ENCODE results near the gene SAMD4A. TPM values are rescaled to one million over a fixed set of nuclear protein-coding genes. Genes with fewer than 3 reads are reported as not detected.

SAMD4A gene
- total RNA-seq, 1 experiment from 2014 or later = 9.2 TPM

GRCh38 chr14:54629635-54630360, 62.9 kb downstream of the SAMD4A start:
- DNase-seq (ENCODE audit: low read depth) = no peak

- DNase-seq (ENCODE audit: low read depth) = no peak
Observed at GRCh38 chr14:54631016-54631415, 64.1 kb downstream of the SAMD4A start.

- no peak for DNase-seq (ENCODE audit: low read depth)
Observed at GRCh38 chr14:54632452-54632851, 65.5 kb downstream of the SAMD4A start.

- DNase-seq (ENCODE audit: low read depth) = no peak
Observed at GRCh38 chr14:54633076-54633475, 66.1 kb downstream of the SAMD4A start.

- DNase-seq (ENCODE audit: low read depth) = no peak
Observed at GRCh38 chr14:54637270-54638134, 70.6 kb downstream of the SAMD4A start.

DNA sequence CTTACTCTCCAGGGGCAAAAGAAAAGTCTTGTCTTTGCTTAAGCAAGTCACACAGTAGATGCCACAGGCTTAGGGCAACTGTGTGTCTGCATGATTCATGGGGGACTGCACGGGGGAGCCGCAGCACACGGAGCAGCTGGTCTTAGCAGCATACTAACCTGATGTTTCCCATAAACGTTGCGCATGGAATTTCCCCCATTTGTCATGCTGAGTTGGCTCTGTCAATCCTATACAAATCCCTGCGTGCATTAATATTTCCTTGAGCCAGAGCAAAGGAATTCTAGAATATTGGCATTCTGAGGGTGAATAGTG, 71.2 kb downstream of the SAMD4A start:
- peak; percentile 90 for DNase-seq (ENCODE audit: low read depth)

- DNase-seq (ENCODE audit: low read depth) = no peak
Observed at GRCh38 chr14:54639611-54640010, 72.7 kb downstream of the SAMD4A start.

DNA sequence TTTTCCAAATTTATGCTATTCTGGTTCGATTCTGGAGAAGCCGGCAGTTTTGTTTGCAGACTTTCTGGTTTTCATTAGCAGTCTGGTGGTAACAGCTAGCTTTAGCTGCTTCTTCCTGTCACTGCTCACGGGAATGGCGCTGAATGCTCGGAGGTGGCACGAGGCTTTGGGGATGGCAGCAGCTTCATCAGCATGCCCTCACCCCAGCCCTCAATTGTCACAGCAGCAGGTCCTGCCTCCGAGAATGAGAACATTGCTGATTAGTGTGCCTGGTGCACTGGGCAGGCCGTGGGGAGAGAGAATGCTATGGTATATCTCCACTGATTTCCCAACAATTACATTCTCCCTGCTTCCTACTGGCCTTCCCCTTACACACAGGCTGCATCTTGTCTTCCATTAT, 73.6 kb downstream of the SAMD4A start:
- DNase-seq (ENCODE audit: low read depth) = no peak

DNA sequence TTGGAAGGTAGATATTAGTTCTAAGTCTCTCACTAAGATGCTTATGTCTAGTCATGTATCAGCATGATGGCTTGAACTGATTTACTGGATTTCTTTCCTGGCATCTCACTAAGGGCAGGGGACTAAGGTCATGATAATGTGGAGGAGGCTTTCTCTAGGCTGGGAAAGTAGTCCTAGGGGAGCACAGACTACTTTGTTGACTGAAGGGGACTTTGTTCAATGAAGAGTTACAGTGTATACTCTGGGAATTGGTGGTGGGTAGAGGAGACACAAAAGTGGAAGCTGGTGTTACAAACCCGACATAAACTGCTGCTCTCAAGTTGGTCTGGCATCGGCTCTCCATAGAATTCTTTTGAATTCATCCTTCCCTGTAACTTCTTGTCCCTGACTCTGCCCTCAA, 75.2 kb downstream of the SAMD4A start:
- DNase-seq (ENCODE audit: low read depth) = no peak

DNA sequence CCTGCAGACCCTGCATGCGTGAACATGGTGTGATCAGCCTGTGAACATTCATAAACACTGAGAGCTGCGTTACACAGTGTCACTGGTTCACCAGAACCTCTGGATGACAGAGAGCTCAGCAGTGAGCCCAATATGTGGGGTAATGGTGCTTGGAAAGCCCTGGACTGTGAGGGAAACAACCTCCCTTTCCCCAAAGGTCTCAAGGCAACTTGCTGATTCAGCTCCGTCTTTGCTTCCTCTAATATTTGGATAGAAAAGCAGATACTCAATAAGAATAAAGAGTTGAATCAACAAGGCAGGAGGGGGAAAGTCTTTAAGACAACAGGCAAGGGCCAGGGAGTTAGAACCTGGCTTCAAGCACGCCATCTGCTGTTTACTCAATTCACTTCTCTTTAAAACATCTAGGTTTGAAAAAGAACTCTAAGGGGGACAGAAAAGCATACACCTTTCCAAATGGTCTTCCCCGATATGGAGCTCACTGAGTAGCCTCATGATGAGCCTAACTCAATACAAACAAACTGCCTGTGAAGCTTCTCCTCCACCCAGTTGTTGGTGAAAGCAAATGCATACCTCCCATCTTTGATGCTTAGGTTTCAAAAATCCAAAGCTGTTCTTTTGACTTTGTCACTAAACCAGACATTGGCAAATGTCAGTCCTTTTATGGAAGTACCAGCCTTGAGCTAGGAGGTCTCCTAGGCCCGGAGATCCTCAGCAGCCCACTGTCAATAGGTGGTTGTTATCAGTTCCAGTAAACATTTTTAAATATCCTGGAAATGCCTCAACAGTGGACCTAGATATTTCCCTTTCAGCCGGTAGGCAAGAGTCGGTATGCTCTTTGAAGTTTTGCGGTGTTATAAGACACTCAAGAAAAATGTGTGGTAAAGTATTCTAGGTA, 76.1 kb downstream of the SAMD4A start:
- no peak for DNase-seq (ENCODE audit: low read depth)

GRCh38 chr14:54643696-54644176, 76.8 kb downstream of the SAMD4A start:
- DNase-seq (ENCODE audit: low read depth) = no peak

DNA sequence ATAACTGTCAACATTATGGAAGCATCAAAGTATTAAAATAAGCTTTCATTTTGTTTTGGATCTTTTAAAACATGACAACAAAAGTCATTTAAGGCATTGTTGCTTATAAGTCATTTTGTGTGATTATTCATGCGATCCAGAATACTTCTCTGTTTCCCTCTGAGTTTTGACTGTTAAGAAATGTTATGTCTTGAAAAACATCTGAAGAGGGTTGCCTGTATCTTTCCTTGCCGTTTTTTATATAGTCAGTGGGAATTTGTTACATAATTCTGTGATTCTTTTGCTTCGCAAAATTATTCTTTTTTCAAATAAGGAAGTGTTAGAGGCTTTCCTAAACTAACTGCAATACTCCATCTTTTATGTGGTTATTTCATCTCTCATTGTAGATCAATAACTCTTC, 78.7 kb downstream of the SAMD4A start:
- no peak for DNase-seq (ENCODE audit: low read depth)

- no peak for DNase-seq (ENCODE audit: low read depth)
Observed at GRCh38 chr14:54646626-54647025, 79.7 kb downstream of the SAMD4A start.

DNA sequence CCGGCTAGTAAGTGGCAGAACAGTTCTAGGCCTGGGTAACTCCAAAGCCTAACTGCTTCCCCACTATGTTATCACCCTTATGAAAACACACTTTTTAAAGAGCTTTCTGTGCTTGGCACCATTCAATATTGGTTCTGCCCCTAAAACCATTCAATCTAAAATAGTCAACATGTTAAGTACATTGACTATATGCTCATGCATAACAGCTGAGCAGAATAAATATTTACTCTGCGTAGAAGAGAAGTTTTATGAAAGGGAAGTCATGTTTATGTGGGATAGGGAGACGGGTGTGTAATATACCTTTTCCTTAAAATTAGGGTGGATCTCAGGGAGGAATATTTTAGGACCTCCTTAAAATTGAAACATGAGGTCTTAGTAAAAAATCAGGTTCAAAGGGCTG, 80.5 kb downstream of the SAMD4A start:
- no peak for DNase-seq (ENCODE audit: low read depth)

DNA sequence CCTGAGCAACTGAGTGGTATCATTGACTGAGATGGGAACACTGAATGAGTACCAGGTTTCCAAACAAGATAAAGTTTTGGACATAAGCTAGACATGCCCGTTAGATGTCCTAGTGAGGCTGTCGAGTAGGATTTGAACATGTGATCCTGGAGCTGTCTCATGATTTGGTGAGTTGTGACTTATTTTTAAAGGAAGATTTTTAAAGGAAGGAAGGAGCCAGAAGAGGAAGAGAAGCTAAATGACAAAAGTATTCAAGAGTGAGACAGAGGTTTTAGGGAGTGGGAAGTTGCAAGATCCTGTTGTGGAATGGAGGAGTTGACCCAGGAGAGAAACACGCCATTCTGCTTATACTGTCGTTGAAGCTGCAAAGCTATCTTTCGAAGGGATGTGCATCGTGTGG, 82.1 kb downstream of the SAMD4A start:
- DNase-seq (ENCODE audit: low read depth) = no peak

DNA sequence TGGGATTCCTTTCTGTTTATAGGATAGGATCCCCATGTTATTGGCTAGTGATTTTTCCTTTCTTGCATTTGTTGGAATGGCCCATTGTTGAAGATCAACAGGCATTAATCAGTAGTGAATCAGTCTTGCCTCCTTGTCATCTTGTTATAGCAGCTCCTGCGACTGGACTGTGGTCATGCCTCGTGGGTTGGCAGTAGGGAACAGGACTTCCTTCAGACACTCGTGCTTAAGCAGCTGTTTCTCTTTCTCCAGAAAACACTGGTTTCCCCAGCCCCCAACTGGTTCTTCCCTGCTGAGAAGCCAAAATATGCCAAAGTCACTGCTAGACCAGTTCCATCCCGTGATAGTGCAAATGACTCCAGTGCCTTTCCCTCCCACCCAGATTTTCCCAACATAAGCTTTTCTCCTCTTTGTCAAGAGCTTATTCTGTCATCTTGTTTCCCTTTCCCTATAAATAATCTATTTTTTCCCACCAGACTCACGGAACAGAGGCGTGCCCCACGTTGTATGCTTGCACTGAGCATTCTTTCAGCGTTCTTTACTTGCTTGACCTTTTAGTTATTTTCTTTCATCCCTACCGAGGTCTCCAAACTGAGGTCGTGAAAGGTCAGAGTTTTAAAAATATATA, 83.5 kb downstream of the SAMD4A start:
- DNase-seq (ENCODE audit: low read depth) = peak; percentile 96

GRCh38 chr14:54650959-54651351, 84.0 kb downstream of the SAMD4A start:
- DNase-seq (ENCODE audit: low read depth) = no peak

- no peak for DNase-seq (ENCODE audit: low read depth)
Observed at GRCh38 chr14:54651649-54652048, 84.7 kb downstream of the SAMD4A start.

DNA sequence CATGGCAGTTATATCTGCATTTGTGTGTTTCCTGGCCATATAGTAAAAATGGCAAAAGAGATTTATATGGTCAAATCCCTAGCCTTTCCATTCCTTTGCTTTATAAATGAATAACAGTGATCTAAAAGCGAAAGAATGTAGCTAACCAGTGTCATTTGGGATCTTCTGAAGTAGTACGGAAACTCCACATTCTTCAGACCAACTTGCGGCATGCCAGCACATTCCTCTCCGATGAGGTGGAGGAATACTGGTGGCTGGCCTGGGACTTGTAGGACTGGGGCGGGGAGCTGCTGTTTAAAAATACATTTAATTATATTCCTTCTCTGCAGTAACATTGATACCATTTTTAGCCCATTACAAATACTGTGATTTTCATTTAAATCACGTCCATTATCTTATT, 85.3 kb downstream of the SAMD4A start:
- DNase-seq (ENCODE audit: low read depth) = peak; percentile 99

GRCh38 chr14:54652605-54653052, 85.7 kb downstream of the SAMD4A start:
- DNase-seq (ENCODE audit: low read depth) = peak; percentile 67

DNA sequence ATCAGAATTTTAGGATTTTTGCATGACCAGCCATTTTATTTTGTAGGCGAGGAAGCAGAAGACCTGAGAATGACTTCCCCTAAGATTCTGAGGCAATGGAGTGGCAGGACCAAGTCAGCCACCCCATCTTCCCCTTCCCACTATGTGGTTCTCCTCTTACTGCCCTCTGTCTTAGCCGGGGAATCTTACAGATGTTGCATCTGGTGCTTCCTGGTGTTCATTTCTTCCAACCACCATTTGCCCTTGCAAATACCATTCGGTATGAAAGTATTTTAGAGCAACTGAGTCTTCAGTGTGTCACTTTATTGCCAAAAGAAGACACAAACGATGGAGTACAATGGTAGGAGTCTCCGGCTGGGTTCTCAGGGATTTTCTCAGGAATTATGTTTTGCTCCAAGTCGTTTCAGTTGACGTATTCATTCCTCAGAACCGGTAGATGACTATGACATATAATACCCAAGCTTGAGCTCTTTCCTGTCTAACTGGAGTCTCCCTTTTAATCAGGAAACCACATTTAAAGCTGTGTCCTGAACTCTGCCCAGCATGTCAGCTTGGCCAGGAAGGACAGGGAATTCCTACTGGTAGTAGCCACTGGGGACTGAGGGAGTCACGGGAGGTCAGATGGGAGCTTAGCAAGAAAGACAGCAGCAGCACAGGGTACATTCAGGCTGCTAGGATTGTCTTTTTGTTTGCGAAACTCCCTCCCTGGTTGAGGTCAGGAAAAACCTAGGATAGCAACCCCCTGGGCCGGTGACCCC, 87.0 kb downstream of the SAMD4A start:
- peak; percentile 96 for DNase-seq (ENCODE audit: low read depth)

Data from LHCN-M2 (cell line).